ENCODE data around the gene DBF4B. TPM values are rescaled to one million over a fixed set of nuclear protein-coding genes. Genes with fewer than 3 reads are reported as not detected.
A peak's percentile ranks its signal among the peaks of the same experiment; 100 is the strongest.

The DBF4B gene
- total and polyA plus RNA-seq, 8 donors = 1.0 to 5.5 (median 2.8) TPM

DNA sequence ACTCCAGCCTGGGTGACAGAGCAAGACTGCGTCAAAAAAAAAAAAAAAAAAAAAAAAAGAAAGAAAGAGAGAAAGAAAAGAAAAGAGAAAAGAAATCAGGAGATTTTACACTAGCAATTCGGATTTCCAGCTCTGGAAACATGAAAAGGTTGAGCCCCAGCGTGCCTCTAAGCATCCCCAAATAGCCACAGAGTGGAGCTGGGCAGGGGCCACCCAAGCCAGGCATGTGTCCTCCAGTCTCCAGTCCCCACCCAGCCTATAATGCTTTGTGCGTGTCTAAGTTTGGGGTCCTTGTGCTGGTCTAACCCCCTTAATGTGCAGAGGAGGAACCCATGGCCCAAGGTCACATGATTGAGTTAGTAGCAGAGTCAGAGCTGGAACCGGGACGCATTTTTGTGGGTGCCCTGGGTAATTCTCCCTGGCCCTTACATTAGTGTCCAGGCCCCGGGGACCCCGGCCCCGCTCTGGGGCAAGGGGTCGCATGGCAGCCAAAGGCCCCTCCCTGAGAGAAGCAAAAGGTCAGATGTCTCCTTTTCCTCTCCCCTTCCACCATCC lies 70.3 kb downstream of the DBF4B start:
- Histone ChIP-seq H3K4me1 (peaks cover 0 to 8% (median 0%) of the 10 kb centered on the region in 3 donors), H3K36me3 (no peaks in the 10 kb centered on the region), H3K9me3 (no peaks in the 10 kb centered on the region), H3K27me3 (no peaks in the 10 kb centered on the region), H3K4me3 (peak overlapping the region in 2 of 4 donors; percentile 32 to 43), H3K27ac (no peak overlapping the region)
- TF ChIP-seq, protein P1, sequence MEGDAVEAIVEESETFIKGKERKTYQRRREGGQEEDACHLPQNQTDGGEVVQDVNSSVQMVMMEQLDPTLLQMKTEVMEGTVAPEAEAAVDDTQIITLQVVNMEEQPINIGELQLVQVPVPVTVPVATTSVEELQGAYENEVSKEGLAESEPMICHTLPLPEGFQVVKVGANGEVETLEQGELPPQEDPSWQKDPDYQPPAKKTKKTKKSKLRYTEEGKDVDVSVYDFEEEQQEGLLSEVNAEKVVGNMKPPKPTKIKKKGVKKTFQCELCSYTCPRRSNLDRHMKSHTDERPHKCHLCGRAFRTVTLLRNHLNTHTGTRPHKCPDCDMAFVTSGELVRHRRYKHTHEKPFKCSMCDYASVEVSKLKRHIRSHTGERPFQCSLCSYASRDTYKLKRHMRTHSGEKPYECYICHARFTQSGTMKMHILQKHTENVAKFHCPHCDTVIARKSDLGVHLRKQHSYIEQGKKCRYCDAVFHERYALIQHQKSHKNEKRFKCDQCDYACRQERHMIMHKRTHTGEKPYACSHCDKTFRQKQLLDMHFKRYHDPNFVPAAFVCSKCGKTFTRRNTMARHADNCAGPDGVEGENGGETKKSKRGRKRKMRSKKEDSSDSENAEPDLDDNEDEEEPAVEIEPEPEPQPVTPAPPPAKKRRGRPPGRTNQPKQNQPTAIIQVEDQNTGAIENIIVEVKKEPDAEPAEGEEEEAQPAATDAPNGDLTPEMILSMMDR (IDR thresholded peaks at IDR 0.05) = no peak
- DNase-seq = peak in 1 of 6 donors; percentile 16
- intact Hi-C loops (cut with DNase I) = loop anchor here in 1 of 3 donors (5.0 to 10.0 kb wide), 2 partner anchors 84 to 336 kb away; no protein-coding TSS in a partner anchor
- no peak for ATAC-seq
- 22 to 29% methylated on average over 10 of the region's 10 CpGs for WGBS, 2 donors
- no peak for FAIRE-seq

DNA sequence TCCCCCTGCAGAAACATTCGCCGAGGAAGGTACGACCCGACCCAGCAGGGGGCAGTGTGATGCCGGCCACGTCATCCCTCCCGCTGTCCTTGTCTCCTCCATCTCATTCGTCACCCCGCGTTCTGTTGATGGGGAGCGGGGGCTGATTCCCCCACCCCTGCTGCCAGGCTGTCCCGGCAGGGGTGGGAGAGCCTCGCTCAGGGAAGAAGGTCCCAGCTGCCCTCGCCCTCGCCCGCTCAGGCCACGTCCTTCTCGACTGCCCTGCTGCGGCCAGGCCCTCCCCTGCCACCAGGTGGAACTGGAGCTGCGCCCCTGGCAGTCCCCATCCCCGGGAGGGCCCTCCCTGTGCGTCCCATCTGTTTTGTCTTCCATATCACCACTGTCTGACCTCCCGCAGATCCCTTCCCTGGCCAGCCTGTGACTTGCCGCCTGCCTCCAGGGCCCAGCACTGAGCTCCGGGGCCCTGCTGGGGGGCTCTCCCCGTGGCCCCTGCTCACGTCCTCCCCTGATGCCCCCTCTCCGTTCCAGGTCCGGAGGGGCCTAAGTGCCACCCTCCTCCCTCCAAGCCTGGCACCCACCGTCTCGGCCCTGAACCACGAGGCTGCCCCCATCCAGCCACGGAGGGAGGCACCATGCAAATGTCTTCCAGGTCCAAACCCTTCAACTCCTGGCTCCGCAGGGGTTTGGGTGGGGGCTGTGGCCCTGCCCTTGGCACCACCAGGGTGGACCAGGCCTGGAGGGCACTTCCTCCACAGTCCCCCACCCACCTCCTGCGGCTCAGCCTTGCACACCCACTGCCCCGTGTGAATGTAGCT lies 71.0 kb downstream of the DBF4B start:
- Histone ChIP-seq H3K4me1 (peaks cover 0 to 8% (median 0%) of the 10 kb centered on the region in 3 donors), H3K27me3 (no peaks in the 10 kb centered on the region), H3K9me3 (no peaks in the 10 kb centered on the region), H3K27ac (no peak overlapping the region), H3K36me3 (no peaks in the 10 kb centered on the region), H3K4me3 (peak overlapping the region in 2 of 4 donors; percentile 32 to 43)
- DNase-seq (peak; percentile 59 to 90 (median 80)), ATAC-seq (peak; percentile 18 to 52 (median 48)), FAIRE-seq (no peak)
- TF ChIP-seq, protein P1 (IDR thresholded peaks at IDR 0.05) = peak; percentile 69 to 85 (median 80)
- intact Hi-C loops (cut with DNase I) = loop anchor here in 2 of 3 donors (5.0 to 10.0 kb wide), 2 partner anchors 83 to 335 kb away; no protein-coding TSS in a partner anchor
- 22 to 23% methylated on average over 36 of the region's 36 CpGs for WGBS, 2 donors

DNA sequence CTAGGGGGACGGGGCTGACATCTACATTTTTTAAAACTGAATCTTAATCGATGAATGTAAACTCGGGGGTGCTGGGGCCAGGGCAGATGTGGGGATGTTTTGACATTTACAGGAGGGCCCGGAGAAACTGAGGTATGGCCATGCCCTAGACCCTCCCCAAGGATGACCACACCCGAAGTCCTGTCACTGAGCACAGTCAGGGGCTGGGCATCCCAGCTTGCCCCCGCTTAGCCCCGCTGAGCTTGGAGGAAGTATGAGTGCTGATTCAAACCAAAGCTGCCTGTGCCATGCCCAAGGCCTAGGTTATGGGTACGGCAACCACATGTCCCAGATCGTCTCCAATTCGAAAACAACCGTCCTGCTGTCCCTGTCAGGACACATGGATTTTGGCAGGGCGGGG lies 71.7 kb downstream of the DBF4B start:
- DNase-seq = no peak
- Histone ChIP-seq H3K27ac (no peak overlapping the region), H3K36me3 (no peaks in the 10 kb centered on the region), H3K4me1 (peaks cover 0 to 5% (median 0%) of the 10 kb centered on the region in 3 donors), H3K27me3 (no peaks in the 10 kb centered on the region), H3K9me3 (no peaks in the 10 kb centered on the region), H3K4me3 (no peak overlapping the region)
- TF ChIP-seq, protein P1 (IDR thresholded peaks at IDR 0.05) = no peak
- FAIRE-seq = no peak
- WGBS, 2 donors = 90 to 97% methylated on average over 12 of the region's 12 CpGs
- intact Hi-C loops (cut with DNase I) = loop anchor here in 1 of 3 donors (5.0 kb wide), 1 partner anchor 82 kb away; no protein-coding TSS in a partner anchor
- ATAC-seq = no peak

DNA sequence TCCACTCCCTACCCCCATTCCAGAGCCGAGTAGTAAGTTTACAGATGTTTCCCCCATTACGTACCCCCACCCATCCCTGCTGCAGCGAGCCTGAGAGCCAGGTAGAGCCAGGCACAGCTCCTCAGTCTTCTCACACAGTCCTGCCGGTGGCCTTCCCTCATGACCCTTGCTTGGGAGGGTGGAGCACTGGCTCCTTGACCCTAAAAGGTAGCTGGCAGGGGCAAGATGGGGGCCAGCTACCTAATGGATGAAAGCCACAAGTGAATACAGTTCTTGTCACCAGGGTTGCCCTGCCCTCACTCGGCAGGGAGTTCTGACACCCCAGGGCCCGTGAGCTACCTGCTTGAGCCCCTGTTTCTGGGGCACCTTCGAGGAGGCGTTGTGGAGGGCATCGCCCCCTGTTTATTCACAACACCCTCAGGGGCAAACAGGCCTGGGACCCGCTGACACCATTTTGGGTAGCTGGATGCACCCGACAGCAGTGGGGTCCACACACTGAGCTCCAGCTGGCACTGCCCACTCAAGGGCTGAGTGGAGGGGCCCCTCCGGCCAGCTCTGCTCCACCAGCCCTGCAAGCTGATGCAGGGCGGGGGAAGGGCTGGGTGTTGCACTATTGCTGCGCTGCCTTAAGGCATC lies 72.5 kb downstream of the DBF4B start:
- FAIRE-seq (no peak), ATAC-seq (no peak), DNase-seq (no peak)
- Histone ChIP-seq H3K36me3 (no peaks in the 10 kb centered on the region), H3K9me3 (no peaks in the 10 kb centered on the region), H3K4me3 (no peak overlapping the region), H3K27me3 (no peaks in the 10 kb centered on the region), H3K27ac (no peak overlapping the region), H3K4me1 (peaks cover 0 to 4% (median 0%) of the 10 kb centered on the region in 3 donors)
- 87 to 91% methylated on average over 14 of the region's 14 CpGs for WGBS, 2 donors
- TF ChIP-seq, protein P1 (IDR thresholded peaks at IDR 0.05) = no peak
- intact Hi-C loops (cut with DNase I) = loop anchor here in 1 of 3 donors (5.0 kb wide), 1 partner anchor 81 kb away; no protein-coding TSS in a partner anchor

All from pancreas (tissue), 10 donors.